GM19455 (cell line): Measurements from ENCODE around the gene HBA2.
"Not testable (repeated sequence)": the region's sequence is repeated elsewhere in the genome, so short reads cannot be mapped to it uniquely, and the experiment has no call there.

Experiments used
- ATAC-seq: cut with Tn5 transposase; IDR thresholded peaks from one replicate; pipeline ENCODE4 v1.9.1; 2021; ENCODE audit not compliant: unreplicated experiment

Gene HBA2

GRCh38 chr16:173928-174769 is 1.5 kb downstream of the HBA2 start:
- ATAC-seq: not testable (repeated sequence)

GRCh38 chr16:175011-175949 is 2.6 kb downstream of the HBA2 start:
- ATAC-seq: no peak

GRCh38 chr16:176006-176405 is 3.3 kb downstream of the HBA2 start:
- not testable (repeated sequence) for ATAC-seq

GRCh38 chr16:176477-177382 is 4.1 kb downstream of the HBA2 start, which contains the start of gene HBA1:
Gene HBA1, plus strand, starts transcription at chr16:176680. Its CDS starts 37 bp downstream, at chr16:176717.
- not testable (repeated sequence) for ATAC-seq

GRCh38 chr16:177394-177822 is 4.7 kb downstream of the HBA2 start:
- no peak for ATAC-seq

GRCh38 chr16:177981-178667 is 5.4 kb downstream of the HBA2 start:
- no peak for ATAC-seq

GRCh38 chr16:178668-179015 is 6.0 kb downstream of the HBA2 start:
- ATAC-seq: no peak

- no peak for ATAC-seq
These were observed 6.8 kb downstream of the HBA2 start for GRCh38 chr16:179211-180092.

- no peak for ATAC-seq
These were observed 7.5 kb downstream of the HBA2 start, which contains the start of gene HBQ1 for GRCh38 chr16:180101-180675. Gene HBQ1, plus strand, starts transcription at chr16:180459. Its CDS starts 28 bp downstream, at chr16:180487.

- ATAC-seq: no peak
These were observed 8.2 kb downstream of the HBA2 start for GRCh38 chr16:180681-181564.

GRCh38 chr16:181565-182021 is 8.9 kb downstream of the HBA2 start:
- no peak for ATAC-seq

GRCh38 chr16:183005-183404 is 10.3 kb downstream of the HBA2 start:
- no peak for ATAC-seq

GRCh38 chr16:185213-185612 is 12.5 kb downstream of the HBA2 start:
- ATAC-seq: no peak

GRCh38 chr16:185691-186090 is 13.0 kb downstream of the HBA2 start:
- ATAC-seq: no peak

- ATAC-seq: no peak
These were observed 14.7 kb downstream of the HBA2 start for GRCh38 chr16:187330-187729.

GRCh38 chr16:188674-189073 is 16.0 kb downstream of the HBA2 start:
- no peak for ATAC-seq

- no peak for ATAC-seq
These were observed 17.0 kb downstream of the HBA2 start for GRCh38 chr16:189604-190186.
